Activated CD8-positive, alpha-beta T cell treated with anti-CD3 and anti-CD28 coated beads for 36 hours (primary cell): ENCODE data around the gene LTBP4. TPM values are rescaled to one million over a fixed set of nuclear protein-coding genes. Genes with fewer than 3 reads are reported as not detected.
"Not testable (repeated sequence)": the region's sequence is repeated elsewhere in the genome, so short reads cannot be mapped to it uniquely, and the experiment has no call there.

Experiments
- ATAC-seq: fragments of 200-7000 bp; cut with Tn5 transposase; one replicate; pipeline ENCODE4 v1.10.0; 2021; ENCODE audit warnings: mild to moderate bottlenecking, moderate library complexity
- CTCF ChIA-PET: fragments of 350-600 bp; sonication (Branson Sonifier 250); formaldehyde crosslinking; loops from one replicate; lab custom pipeline; 2021; ENCODE audit warnings: antibody characterized with exemption; lab: Charles Lee
- POLR2A ChIA-PET: fragments of 350-600 bp; sonication (Branson Sonifier 250); formaldehyde crosslinking; loops from one replicate; lab custom pipeline; 2021; ENCODE audit warnings: antibody characterized with exemption; lab: Charles Lee
- DNase-seq: peaks from one replicate; pipeline ENCODE4 v3.0.0-alpha.2; 2020
- H3K27ac Mint-ChIP-seq: one replicate; pipeline ENCODE4 v1.8.0; 2021; ENCODE audit warnings: mild to moderate bottlenecking, mixed read lengths
- H3K27me3 Mint-ChIP-seq: one replicate; pipeline ENCODE4 v1.8.0; 2021; ENCODE audit warnings: mixed read lengths
- H3K36me3 Mint-ChIP-seq: one replicate; pipeline ENCODE4 v1.8.0; 2021; ENCODE audit warnings: low read depth, mixed read lengths
- H3K4me1 Mint-ChIP-seq: one replicate; pipeline ENCODE4 v1.8.0; 2021; ENCODE audit warnings: low read depth, mixed read lengths
- H3K4me3 Mint-ChIP-seq: one replicate; pipeline ENCODE4 v1.8.0; 2021; ENCODE audit warnings: mild to moderate bottlenecking, moderate library complexity, mixed read lengths
- H3K9me3 Mint-ChIP-seq: one replicate; pipeline ENCODE4 v1.8.0; 2021; ENCODE audit warnings: mixed read lengths
- CTCF ChIP-seq: fragments of 200-600 bp; IDR thresholded peaks from one replicate; pipeline ENCODE4 v1.8.0; 2022; ENCODE audit warnings: antibody characterized with exemption, mild to moderate bottlenecking
- intact Hi-C: fragments of 100-400 bp; cut with micrococcal nuclease; formaldehyde crosslinking; loops from one replicate; pipeline ENCODE4 v1.10.0; 2022
- total RNA-seq, 2 experiments: library from RNA; stranded (reverse); gene quantifications; one replicate each; pipeline ENCODE4 v1.2.3, GENCODE V29; 2021

LTBP4 gene
- total RNA-seq, 2 experiments from 2014 or later: 117 to 121 TPM

GRCh38 chr19:40640744-40641143 is 39.6 kb downstream of the LTBP4 start:
- ATAC-seq: no peak
- peaks cover 1% of the 10 kb centered on the region for H3K27me3 Mint-ChIP-seq
- H3K27ac Mint-ChIP-seq: no peak overlapping the region
- H3K4me3 Mint-ChIP-seq: no peak overlapping the region
- H3K36me3 Mint-ChIP-seq: no peaks in the 10 kb centered on the region
- no peak for DNase-seq
- intact Hi-C loops: no loop called here
- H3K9me3 Mint-ChIP-seq: no peaks in the 10 kb centered on the region
- TF ChIP-seq CTCF: no peak
- H3K4me1 Mint-ChIP-seq: peaks cover 2% of the 10 kb centered on the region
- ChIA-PET CTCF (no interaction called here), POLR2A (interaction anchor here (1.2 kb wide), 1 partner anchor 10 kb away, joined by 3 read pairs; no protein-coding TSS in a partner anchor)

DNA sequence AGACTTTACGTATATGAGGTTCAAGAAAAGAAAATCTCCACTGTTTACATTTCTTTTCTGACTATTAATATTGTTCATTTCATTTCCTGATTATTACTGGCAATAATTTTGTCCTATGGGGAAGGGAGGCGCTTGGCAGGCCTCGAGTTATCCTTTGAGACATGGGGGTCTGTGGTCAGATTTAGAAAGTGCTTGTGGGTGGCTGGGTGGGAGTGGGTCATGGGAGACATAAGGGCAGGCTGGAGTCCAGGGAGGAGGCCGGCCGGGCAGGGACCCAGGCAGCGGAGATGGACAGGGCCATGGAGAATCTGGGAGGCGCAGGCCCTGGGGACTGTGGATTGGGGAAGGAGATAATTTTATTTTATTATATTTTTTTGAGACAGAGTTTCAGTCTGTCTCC is 40.1 kb downstream of the LTBP4 start:
- intact Hi-C loops: no loop called here
- no peak for DNase-seq
- Mint-ChIP-seq H3K27me3 (peaks cover 2% of the 10 kb centered on the region), H3K36me3 (no peaks in the 10 kb centered on the region), H3K4me1 (peaks cover 2% of the 10 kb centered on the region), H3K27ac (no peak overlapping the region), H3K4me3 (no peak overlapping the region), H3K9me3 (no peaks in the 10 kb centered on the region)
- no peak for ATAC-seq
- ChIA-PET CTCF (no interaction called here), POLR2A (no interaction called here)
- TF ChIP-seq CTCF: no peak

DNA sequence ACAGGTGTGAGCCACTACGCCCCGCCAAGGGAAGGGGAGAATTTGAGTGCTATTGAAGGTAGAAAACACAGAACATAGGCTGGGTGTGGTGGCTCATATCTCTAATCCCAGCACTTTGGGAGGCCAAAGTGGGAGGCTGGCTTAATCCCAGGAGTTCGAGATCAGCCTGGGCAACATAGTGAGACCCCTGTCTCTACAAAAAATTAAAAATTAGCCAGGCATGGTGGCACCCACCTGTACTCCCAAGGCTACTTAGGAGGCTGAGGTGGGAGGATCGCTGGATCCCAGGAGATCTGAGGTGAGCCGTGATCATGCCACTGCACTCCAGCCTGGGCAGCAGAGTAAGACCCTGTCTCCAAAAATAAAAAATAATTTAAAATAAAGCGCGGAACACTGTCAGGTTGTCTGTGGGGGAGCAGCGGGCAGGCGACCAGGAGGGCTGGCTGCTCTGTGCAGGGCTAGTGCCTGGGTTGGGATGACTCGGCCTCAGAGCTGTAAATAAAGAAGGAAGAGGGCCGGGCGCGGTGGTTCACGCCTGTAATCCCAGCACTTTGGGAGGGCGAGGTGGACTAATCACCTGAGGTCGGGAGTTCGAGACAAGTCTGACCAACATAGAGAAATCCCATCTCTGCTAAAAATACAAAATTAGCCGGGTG is 41.0 kb downstream of the LTBP4 start:
- peaks cover 2% of the 10 kb centered on the region for H3K27me3 Mint-ChIP-seq
- H3K27ac Mint-ChIP-seq: no peak overlapping the region
- CTCF ChIA-PET: no interaction called here
- no peaks in the 10 kb centered on the region for H3K36me3 Mint-ChIP-seq
- no peak overlapping the region for H3K4me3 Mint-ChIP-seq
- intact Hi-C loops: no loop called here
- no peak for DNase-seq
- POLR2A ChIA-PET: interaction anchor here (0.6 kb wide), 1 partner anchor 111 kb away, joined by 3 read pairs; no protein-coding TSS in a partner anchor
- peaks cover 2% of the 10 kb centered on the region for H3K4me1 Mint-ChIP-seq
- no peaks in the 10 kb centered on the region for H3K9me3 Mint-ChIP-seq
- no peak for TF ChIP-seq CTCF
- no peak for ATAC-seq

GRCh38 chr19:40642757-40643305 is 41.7 kb downstream of the LTBP4 start:
- peaks cover 2% of the 10 kb centered on the region for H3K4me1 Mint-ChIP-seq
- intact Hi-C loops: no loop called here
- ChIA-PET POLR2A (no interaction called here), CTCF (interaction anchor here (4.9 kb wide), 1 partner anchor 9 kb away, joined by 54 read pairs; no protein-coding TSS in a partner anchor)
- DNase-seq: no peak
- H3K4me3 Mint-ChIP-seq: no peak overlapping the region
- no peak for TF ChIP-seq CTCF
- no peaks in the 10 kb centered on the region for H3K36me3 Mint-ChIP-seq
- peaks cover 2% of the 10 kb centered on the region for H3K27me3 Mint-ChIP-seq
- no peaks in the 10 kb centered on the region for H3K9me3 Mint-ChIP-seq
- no peak for ATAC-seq
- no peak overlapping the region for H3K27ac Mint-ChIP-seq

- Mint-ChIP-seq H3K27me3 (peaks cover 2% of the 10 kb centered on the region), H3K27ac (no peak overlapping the region), H3K4me1 (no peaks in the 10 kb centered on the region), H3K36me3 (no peaks in the 10 kb centered on the region), H3K4me3 (no peak overlapping the region), H3K9me3 (no peaks in the 10 kb centered on the region)
- intact Hi-C loops: no loop called here
- ATAC-seq (no peak), DNase-seq (no peak)
- ChIA-PET CTCF (interaction anchor here (4.9 kb wide), 1 partner anchor 13 kb away, joined by 54 read pairs; no protein-coding TSS in a partner anchor), POLR2A (no interaction called here)
- TF ChIP-seq CTCF: no peak
These were observed 45.6 kb downstream of the LTBP4 start for GRCh38 chr19:40646743-40647254.

DNA sequence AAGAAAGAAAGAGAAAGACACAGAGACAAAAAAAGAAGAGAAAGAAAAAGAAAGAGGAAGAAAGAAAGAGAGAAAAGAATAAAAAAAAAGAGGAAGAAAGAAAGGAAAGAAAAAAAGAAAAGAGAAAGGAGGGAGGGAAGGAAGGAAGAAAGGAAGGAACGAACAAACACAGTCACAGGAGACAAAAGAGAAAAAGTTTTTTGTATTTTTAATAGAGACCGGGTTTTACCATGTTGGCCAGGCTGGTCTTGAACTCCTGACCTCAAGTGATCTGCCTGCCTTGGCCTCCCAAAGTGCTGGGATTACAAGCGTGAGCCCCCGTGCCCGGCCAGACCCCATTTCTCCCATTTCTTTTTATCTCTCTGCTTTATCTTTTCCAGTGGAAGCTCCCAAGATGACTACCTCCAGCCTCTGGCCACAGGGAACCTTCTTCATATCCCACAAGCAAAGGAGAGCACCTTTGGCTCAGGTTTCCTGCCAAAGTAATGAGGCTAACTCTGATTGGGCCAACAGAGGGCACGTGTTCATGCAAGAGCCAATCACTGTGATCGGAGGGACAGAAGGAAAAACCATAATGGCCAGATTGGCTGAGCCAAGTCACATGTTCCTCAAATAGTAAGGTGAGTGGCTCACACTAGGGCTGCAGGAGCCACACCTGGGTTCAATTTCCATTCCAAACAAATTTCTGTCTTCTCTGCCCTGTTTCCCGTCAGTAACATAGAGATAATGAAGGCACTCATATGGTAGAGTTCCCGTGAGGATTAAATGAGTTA is 48.9 kb downstream of the LTBP4 start:
- intact Hi-C loops, H3K4me1 Mint-ChIP-seq, DNase-seq, H3K27me3 Mint-ChIP-seq, H3K27ac Mint-ChIP-seq, H3K4me3 Mint-ChIP-seq, ATAC-seq, H3K9me3 Mint-ChIP-seq, H3K36me3 Mint-ChIP-seq: not testable (repeated sequence)
- ChIA-PET CTCF (interaction anchor here (2.5 kb wide), 1 partner anchor 16 kb away, joined by 16 read pairs; no protein-coding TSS in a partner anchor), POLR2A (interaction anchor here (0.8 kb wide), 1 partner anchor 10 kb away, joined by 3 read pairs; no protein-coding TSS in a partner anchor)
